Left lung (tissue), 10 donors: ENCODE measurements around the gene EEF2K. TPM values are rescaled to one million over a fixed set of nuclear protein-coding genes. Genes with fewer than 3 reads are reported as not detected.

ENCODE experiments used
- ATAC-seq: fragments of 200-7000 bp; cut with Tn5 transposase; one replicate; pipeline ENCODE4 v1.9.1; 2020; ENCODE audit warnings: moderate library complexity
- DNase-seq, 4 donors: peaks; one replicate each; pipeline ENCODE4 v3.0.0-alpha.2; 2013 to 2020
- H3K27ac ChIP-seq, 2 donors: fragments of 200-600 bp; sonication (generic) in 1 of 2; one replicate each; pipeline versions ENCODE4 v1.5.0 to v1.8.0; 2020 to 2021
- H3K27me3 ChIP-seq, 2 donors: fragments of 200-600 bp; sonication (generic) in 1 of 2; one replicate each; pipeline versions ENCODE4 v1.5.0 to v1.8.0; 2020 to 2021
- H3K36me3 ChIP-seq, 2 donors: fragments of 200-600 bp; sonication (generic) in 1 of 2; one replicate each; pipeline versions ENCODE4 v1.5.0 to v1.8.0; 2020 to 2021
- H3K4me1 ChIP-seq, 2 donors: fragments of 200-600 bp; one replicate each; pipeline ENCODE4 v1.8.0; 2021
- H3K4me3 ChIP-seq, 2 donors: fragments of 200-600 bp; sonication (generic) in 1 of 2; one replicate each; pipeline versions ENCODE4 v1.5.0 to v1.8.0; 2020 to 2021; ENCODE audit warnings: mild to moderate bottlenecking in 1 of 2
- H3K9me3 ChIP-seq, 2 donors: fragments of 200-600 bp; sonication (generic) in 1 of 2; one replicate each; pipeline versions ENCODE4 v1.5.0 to v1.8.0; 2020 to 2021
- intact Hi-C, 2 donors: fragments of 100-400 bp; cut with DNase I; formaldehyde crosslinking; loops; one replicate each; pipeline versions ENCODE4 v1.11.2 to v1.14.2; 2022
- polyA plus RNA-seq, 6 donors: library from polyadenylated mRNA; unstranded; fragments of 120-200 nt; gene quantifications; one replicate each; pipeline ENCODE4 v1.2.1, GENCODE V29; 2013; ENCODE audit not compliant: insufficient read length in 6 of 6
- total RNA-seq, 2 donors: library from RNA; stranded (reverse); fragmentation: NEBNext Ultra II Directional; extraction: Animal tissue kit (Norgen Biotek cat#: 25700); gene quantifications; one replicate each; pipeline ENCODE4 v1.2.1, GENCODE V29; 2021
- TF ChIP-seq, protein P1 (sequence below), 2 donors: fragments of 200-600 bp; sonication (generic) in 1 of 2; IDR thresholded peaks; one replicate each; pipeline versions ENCODE4 v1.5.0 to v1.8.0; 2021; ENCODE audit warnings: antibody characterized with exemption in 2 of 2
- donor health status: DM: no; HTN: yes; CAD: no.
- donor health status: DM: no; HTN: no; CAD: no.

The EEF2K gene
- total and polyA plus RNA-seq, 8 donors = 21.2 to 32.8 (median 23.7) TPM

DNA sequence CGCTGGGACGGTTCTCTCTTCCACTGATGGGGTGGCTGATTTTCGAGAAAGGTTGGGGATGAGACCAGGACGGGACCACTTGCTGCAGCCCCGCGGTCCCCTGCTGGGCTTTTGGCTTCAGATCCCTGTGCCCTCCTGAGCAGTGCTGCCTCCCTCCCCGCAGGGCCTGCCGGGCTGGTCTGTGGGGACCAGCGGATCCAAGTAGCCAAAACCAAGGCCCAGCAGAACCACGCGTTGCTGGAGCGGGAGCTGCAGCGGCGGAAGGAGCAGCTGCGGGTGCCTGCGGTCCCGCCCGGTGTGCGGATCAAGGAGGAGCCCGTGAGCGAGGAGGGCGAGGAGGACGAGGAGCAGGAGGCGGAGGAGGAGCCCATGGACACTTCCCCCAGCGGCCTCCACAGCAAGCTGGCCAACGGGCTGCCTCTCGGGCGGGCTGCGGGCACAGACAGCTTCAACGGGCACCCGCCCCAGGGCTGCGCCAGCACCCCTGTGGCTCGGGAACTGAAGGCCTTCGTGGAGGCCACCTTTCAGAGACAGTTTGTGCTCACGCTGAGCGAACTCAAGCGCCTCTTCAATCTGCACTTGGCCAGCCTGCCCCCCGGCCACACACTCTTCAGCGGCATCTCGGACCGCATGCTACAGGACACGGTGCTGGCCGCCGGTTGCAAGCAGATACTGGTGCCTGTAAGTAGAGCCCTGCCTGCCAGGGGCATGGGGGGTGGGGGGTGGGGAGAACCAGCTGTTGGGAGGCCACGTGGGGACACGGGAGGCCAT, 119.7 kb downstream of the EEF2K start:
- no peaks in the 10 kb centered on the region for H3K27me3 ChIP-seq
- DNase-seq (no peak), ATAC-seq (no peak)
- no peak overlapping the region for H3K4me3 ChIP-seq
- no peaks in the 10 kb centered on the region for H3K9me3 ChIP-seq
- H3K4me1 ChIP-seq = peaks cover 0 to 13% of the 10 kb centered on the region in 2 donors
- no peak overlapping the region for H3K27ac ChIP-seq
- intact Hi-C loops = no loop called here
- peaks cover 0 to 90% of the 10 kb centered on the region in 2 donors for H3K36me3 ChIP-seq
- TF ChIP-seq, protein P1, sequence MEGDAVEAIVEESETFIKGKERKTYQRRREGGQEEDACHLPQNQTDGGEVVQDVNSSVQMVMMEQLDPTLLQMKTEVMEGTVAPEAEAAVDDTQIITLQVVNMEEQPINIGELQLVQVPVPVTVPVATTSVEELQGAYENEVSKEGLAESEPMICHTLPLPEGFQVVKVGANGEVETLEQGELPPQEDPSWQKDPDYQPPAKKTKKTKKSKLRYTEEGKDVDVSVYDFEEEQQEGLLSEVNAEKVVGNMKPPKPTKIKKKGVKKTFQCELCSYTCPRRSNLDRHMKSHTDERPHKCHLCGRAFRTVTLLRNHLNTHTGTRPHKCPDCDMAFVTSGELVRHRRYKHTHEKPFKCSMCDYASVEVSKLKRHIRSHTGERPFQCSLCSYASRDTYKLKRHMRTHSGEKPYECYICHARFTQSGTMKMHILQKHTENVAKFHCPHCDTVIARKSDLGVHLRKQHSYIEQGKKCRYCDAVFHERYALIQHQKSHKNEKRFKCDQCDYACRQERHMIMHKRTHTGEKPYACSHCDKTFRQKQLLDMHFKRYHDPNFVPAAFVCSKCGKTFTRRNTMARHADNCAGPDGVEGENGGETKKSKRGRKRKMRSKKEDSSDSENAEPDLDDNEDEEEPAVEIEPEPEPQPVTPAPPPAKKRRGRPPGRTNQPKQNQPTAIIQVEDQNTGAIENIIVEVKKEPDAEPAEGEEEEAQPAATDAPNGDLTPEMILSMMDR (IDR thresholded peaks at IDR 0.05) = no peak

DNA sequence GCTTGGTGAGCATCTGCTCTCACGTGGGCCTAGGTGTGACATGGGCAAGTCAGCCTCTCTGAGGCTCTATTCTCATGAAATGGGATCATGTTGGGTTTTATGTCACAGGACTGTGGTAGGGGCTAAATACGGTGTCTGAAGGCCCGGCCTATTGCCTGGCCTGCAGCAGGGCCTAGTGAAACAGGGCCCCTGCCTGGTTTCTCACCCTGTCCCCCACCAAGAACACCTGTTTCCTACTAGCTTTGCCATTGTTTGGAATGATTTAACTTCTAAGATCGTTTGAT, 120.2 kb downstream of the EEF2K start:
- DNase-seq (no peak), ATAC-seq (no peak)
- no peaks in the 10 kb centered on the region for H3K9me3 ChIP-seq
- H3K4me1 ChIP-seq = peaks cover 0 to 12% of the 10 kb centered on the region in 2 donors
- H3K4me3 ChIP-seq = no peak overlapping the region
- H3K27me3 ChIP-seq = no peaks in the 10 kb centered on the region
- no peak overlapping the region for H3K27ac ChIP-seq
- peaks cover 0 to 90% of the 10 kb centered on the region in 2 donors for H3K36me3 ChIP-seq
- intact Hi-C loops = no loop called here
- TF ChIP-seq, protein P1 (IDR thresholded peaks at IDR 0.05) = no peak

GRCh38 chr16:22326771-22327445, 120.8 kb downstream of the EEF2K start:
- Histone ChIP-seq H3K4me1 (peaks cover 0 to 9% of the 10 kb centered on the region in 2 donors), H3K36me3 (peaks cover 0 to 90% of the 10 kb centered on the region in 2 donors), H3K27ac (no peak overlapping the region), H3K4me3 (no peak overlapping the region), H3K9me3 (no peaks in the 10 kb centered on the region), H3K27me3 (no peaks in the 10 kb centered on the region)
- TF ChIP-seq, protein P1 (IDR thresholded peaks at IDR 0.05) = no peak
- intact Hi-C loops = no loop called here
- DNase-seq (no peak), ATAC-seq (no peak)

DNA sequence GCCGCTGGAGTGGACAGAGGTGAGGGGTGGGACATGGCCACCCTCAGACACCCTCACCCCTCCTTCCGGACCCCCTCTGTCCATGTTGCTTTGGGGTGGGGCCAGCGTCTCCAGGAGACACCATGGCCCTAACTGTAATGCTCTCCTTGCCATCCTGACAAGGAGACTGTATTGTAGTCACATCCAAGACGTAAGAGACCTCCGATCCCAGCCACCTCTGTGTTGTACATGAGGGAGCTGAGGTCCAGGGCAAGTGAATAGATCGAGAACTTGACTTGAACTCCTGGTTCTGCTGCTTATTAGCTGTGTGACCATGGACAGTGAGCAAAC, 121.3 kb downstream of the EEF2K start:
- intact Hi-C loops = no loop called here
- H3K9me3 ChIP-seq = no peaks in the 10 kb centered on the region
- peaks cover 0 to 90% of the 10 kb centered on the region in 2 donors for H3K36me3 ChIP-seq
- H3K27me3 ChIP-seq = no peaks in the 10 kb centered on the region
- no peak for ATAC-seq
- TF ChIP-seq, protein P1 (IDR thresholded peaks at IDR 0.05) = no peak
- no peak for DNase-seq
- H3K4me1 ChIP-seq = peaks cover 0 to 9% of the 10 kb centered on the region in 2 donors
- H3K4me3 ChIP-seq = no peak overlapping the region
- no peak overlapping the region for H3K27ac ChIP-seq

DNA sequence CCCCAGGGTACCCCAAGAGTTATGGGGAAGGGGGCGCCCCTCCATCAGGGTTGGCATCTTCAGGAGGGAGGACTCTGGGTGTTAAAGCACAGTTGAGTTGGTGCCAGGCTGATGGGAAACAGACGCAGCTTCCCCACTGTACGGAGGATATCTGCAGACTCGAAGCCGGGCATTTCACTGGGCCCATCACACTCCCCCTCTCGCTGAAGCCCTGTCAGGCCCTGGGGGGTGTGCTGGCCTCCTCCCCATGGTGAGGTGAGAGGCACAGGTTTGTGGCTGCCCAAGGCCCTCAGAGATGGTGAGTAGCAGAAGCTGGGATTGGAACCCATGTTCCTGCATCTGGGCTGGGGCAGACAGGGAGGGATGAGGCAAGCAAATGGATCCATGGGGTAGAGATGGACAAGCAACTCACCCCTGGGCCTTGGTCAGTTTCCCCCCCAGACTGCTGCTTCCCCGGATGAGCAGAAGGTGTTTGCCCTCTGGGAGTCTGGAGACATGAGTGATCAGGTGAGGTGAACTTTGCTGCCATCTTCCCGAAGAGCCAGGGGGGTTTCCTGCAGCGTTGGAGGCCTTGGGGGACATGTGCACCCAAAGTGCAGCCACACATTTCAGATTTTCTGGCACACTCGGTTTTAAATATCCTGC, 122.1 kb downstream of the EEF2K start:
- Histone ChIP-seq H3K27me3 (no peaks in the 10 kb centered on the region), H3K36me3 (peaks cover 0 to 91% of the 10 kb centered on the region in 2 donors), H3K27ac (no peak overlapping the region), H3K4me3 (no peak overlapping the region), H3K4me1 (peaks cover 0 to 9% of the 10 kb centered on the region in 2 donors), H3K9me3 (no peaks in the 10 kb centered on the region)
- DNase-seq (no peak), ATAC-seq (no peak)
- intact Hi-C loops = no loop called here
- TF ChIP-seq, protein P1 (IDR thresholded peaks at IDR 0.05) = no peak
